Neural cell (in vitro differentiated cells): ENCODE results near the gene DNAJC27. TPM values are rescaled to one million over a fixed set of nuclear protein-coding genes. Genes with fewer than 3 reads are reported as not detected.

Source experiments
- H2AFZ ChIP-seq: fragments of 200-600, 300-800 bp; sonication (generic), shearing (Covaris generic); 2 replicates; pipeline ENCODE4 v1.6.0; 2014; ENCODE audit warnings: low read depth, mild to moderate bottlenecking, antibody characterized with exemption, low read length, moderate library complexity
- H3F3A ChIP-seq: fragments of 200-600 bp; shearing (Covaris generic); 2 replicates; pipeline ENCODE4 v1.6.1; 2016; ENCODE audit warnings: mild to moderate bottlenecking, moderate library complexity, mixed read lengths, antibody characterized with exemption, low read length; ENCODE audit not compliant: insufficient read depth, poor library complexity, severe bottlenecking
- H3K27ac ChIP-seq: fragments of 200-600, 300-800 bp; sonication (generic), shearing (Covaris generic); 2 replicates; pipeline ENCODE4 v1.5.1; 2014; ENCODE audit warnings: mild to moderate bottlenecking, low read length, moderate library complexity
- H3K27me3 ChIP-seq: fragments of 300-800, 200-600 bp; sonication (generic), shearing (Covaris generic); 2 replicates; pipeline ENCODE4 v1.6.0; 2014; ENCODE audit warnings: mild to moderate bottlenecking, low read depth, low read length, moderate library complexity; ENCODE audit not compliant: insufficient read depth
- H3K36me3 ChIP-seq: fragments of 300-800, 200-600 bp; sonication (generic), shearing (Covaris generic); 2 replicates; pipeline ENCODE4 v1.5.1; 2014; ENCODE audit warnings: mild to moderate bottlenecking, antibody characterized with exemption, low read length, moderate library complexity; ENCODE audit not compliant: insufficient read depth
- H3K4me2 ChIP-seq: fragments of 300-800, 200-600 bp; sonication (generic), shearing (Covaris generic); 2 replicates; pipeline ENCODE4 v1.6.0; 2014; ENCODE audit warnings: mild to moderate bottlenecking, low read length
- H3K4me3 ChIP-seq: fragments of 300-800, 200-600 bp; sonication (generic), shearing (Covaris generic); 2 replicates; pipeline ENCODE4 v1.5.1; 2014; ENCODE audit warnings: mild to moderate bottlenecking, low read length, moderate library complexity
- H3K79me2 ChIP-seq: fragments of 200-600 bp; shearing (Covaris generic); replicated peaks from 2 replicates; pipeline ENCODE4 v1.6.0; 2014; ENCODE audit warnings: mild to moderate bottlenecking, low read length, moderate library complexity; ENCODE audit not compliant: insufficient read depth
- H3K9ac ChIP-seq: fragments of 300-800, 200-600 bp; sonication (generic), shearing (Covaris generic); 2 replicates; pipeline ENCODE4 v1.6.1; 2016; ENCODE audit warnings: mild to moderate bottlenecking, low read length, mixed read lengths
- H3K9me2 ChIP-seq: fragments of 200-600 bp; shearing (Covaris generic); 2 replicates; pipeline ENCODE4 v1.6.1; 2016; ENCODE audit warnings: mild to moderate bottlenecking, low read length, mixed read lengths; ENCODE audit not compliant: insufficient read depth
- H3K9me3 ChIP-seq: fragments of 200-600, 300-800 bp; sonication (generic), shearing (Covaris generic); 2 replicates; pipeline ENCODE4 v1.6.1; 2016; ENCODE audit warnings: mild to moderate bottlenecking, mixed run types, low read length, moderate library complexity, mixed read lengths
- H4K20me1 ChIP-seq: fragments of 200-600 bp; shearing (Covaris generic); 2 replicates; pipeline ENCODE4 v1.6.1; 2016; ENCODE audit warnings: mild to moderate bottlenecking, mixed run types; ENCODE audit not compliant: insufficient read depth
- EP300 ChIP-seq: fragments of 450-650 bp; conservative IDR thresholded peaks from 2 replicates; pipeline ENCODE4 v1.6.1; 2014; ENCODE audit warnings: antibody characterized with exemption, mild to moderate bottlenecking, moderate library complexity; ENCODE audit not compliant: poor library complexity, severe bottlenecking
- EZH2 ChIP-seq: fragments of 200-600, 300-800 bp; shearing (Covaris generic), sonication (generic); IDR thresholded peaks from 2 replicates; pipeline ENCODE4 v1.6.1; 2014; ENCODE audit warnings: antibody characterized with exemption, low read length, borderline replicate concordance, mild to moderate bottlenecking; ENCODE audit not compliant: insufficient read depth, poor library complexity, severe bottlenecking
- MXI1 ChIP-seq: fragments of 450-650 bp; conservative IDR thresholded peaks from 2 replicates; pipeline ENCODE4 v1.6.1; 2014; ENCODE audit warnings: antibody characterized with exemption, mild to moderate bottlenecking; ENCODE audit not compliant: poor library complexity, severe bottlenecking
- POLR2AphosphoS5 ChIP-seq: IDR thresholded peaks from 2 replicates; pipeline ENCODE4 v1.6.1; 2012
- RAD21 ChIP-seq: fragments of 450-650 bp; conservative IDR thresholded peaks from 2 replicates; pipeline ENCODE4 v1.6.1; 2014; ENCODE audit warnings: antibody characterized with exemption, mild to moderate bottlenecking, moderate library complexity
- SMC3 ChIP-seq: fragments of 450-650 bp; conservative IDR thresholded peaks from 2 replicates; pipeline ENCODE4 v1.6.1; 2014; ENCODE audit warnings: antibody characterized with exemption, mild to moderate bottlenecking, moderate library complexity; ENCODE audit not compliant: poor library complexity
- TAF1 ChIP-seq: IDR thresholded peaks from 2 replicates; pipeline ENCODE4 v1.6.1; 2012; ENCODE audit warnings: low read depth
- polyA plus RNA-seq: library from polyadenylated mRNA; depleted of rRNA; stranded (reverse); fragments of >200 nt; gene quantifications from 2 replicates; pipeline ENCODE4 v1.2.3, GENCODE V29; 2014
- TF ChIP-seq, protein P1 (sequence below): IDR thresholded peaks from 2 replicates; pipeline ENCODE4 v1.6.1; 2012; ENCODE audit warnings: borderline replicate concordance
- TF ChIP-seq, protein P2 (sequence below): fragments of 450-650 bp; IDR thresholded peaks from 2 replicates; pipeline ENCODE4 v1.5.1; 2014; ENCODE audit warnings: antibody characterized with exemption, mild to moderate bottlenecking, moderate library complexity; ENCODE audit not compliant: poor library complexity, severe bottlenecking

Gene DNAJC27
- polyA plus RNA-seq, 1 donor from 2014 or later: 22.4 TPM

DNA sequence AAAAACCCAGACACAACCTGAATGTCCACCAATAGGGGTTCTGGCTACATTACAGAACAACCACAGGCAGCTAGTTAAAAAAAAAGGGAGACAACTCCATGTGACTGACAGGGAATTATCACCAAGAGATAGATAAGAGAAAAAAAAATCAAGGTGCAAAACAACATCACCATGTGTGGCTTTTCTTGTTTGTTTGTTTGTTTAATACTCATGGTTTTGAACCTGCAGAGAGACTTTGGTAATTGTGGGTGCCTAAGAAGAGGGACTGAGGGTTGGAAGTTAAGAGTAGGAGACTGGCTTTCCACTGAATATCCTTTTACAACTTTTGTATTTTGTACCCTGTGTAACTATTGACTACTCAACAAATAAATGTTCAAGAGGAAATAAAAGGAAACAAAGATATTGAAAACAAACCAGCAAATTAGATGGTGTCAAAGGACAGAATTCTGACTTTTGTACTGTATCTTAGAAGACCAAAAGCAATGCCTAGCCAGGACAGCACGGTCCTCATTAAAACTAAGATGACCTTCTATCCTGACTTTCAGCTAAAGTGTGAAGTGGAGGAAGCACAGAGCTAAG lies 22.5 kb upstream of the DNAJC27 start:
- no peak overlapping the region for H3K9ac ChIP-seq
- no peak overlapping the region for H3K4me2 ChIP-seq
- H3K4me3 ChIP-seq: no peak overlapping the region
- H4K20me1 ChIP-seq: no peaks in the 10 kb centered on the region
- no peaks in the 10 kb centered on the region for H3K79me2 ChIP-seq
- H2AFZ ChIP-seq: no peak overlapping the region
- H3K27ac ChIP-seq: no peak overlapping the region
- TF ChIP-seq POLR2AphosphoS5 (no peak), EP300 (no peak), RAD21 (no peak), SMC3 (no peak), TAF1 (no peak), EZH2 (no peak), MXI1 (no peak)
- TF ChIP-seq, protein P1, sequence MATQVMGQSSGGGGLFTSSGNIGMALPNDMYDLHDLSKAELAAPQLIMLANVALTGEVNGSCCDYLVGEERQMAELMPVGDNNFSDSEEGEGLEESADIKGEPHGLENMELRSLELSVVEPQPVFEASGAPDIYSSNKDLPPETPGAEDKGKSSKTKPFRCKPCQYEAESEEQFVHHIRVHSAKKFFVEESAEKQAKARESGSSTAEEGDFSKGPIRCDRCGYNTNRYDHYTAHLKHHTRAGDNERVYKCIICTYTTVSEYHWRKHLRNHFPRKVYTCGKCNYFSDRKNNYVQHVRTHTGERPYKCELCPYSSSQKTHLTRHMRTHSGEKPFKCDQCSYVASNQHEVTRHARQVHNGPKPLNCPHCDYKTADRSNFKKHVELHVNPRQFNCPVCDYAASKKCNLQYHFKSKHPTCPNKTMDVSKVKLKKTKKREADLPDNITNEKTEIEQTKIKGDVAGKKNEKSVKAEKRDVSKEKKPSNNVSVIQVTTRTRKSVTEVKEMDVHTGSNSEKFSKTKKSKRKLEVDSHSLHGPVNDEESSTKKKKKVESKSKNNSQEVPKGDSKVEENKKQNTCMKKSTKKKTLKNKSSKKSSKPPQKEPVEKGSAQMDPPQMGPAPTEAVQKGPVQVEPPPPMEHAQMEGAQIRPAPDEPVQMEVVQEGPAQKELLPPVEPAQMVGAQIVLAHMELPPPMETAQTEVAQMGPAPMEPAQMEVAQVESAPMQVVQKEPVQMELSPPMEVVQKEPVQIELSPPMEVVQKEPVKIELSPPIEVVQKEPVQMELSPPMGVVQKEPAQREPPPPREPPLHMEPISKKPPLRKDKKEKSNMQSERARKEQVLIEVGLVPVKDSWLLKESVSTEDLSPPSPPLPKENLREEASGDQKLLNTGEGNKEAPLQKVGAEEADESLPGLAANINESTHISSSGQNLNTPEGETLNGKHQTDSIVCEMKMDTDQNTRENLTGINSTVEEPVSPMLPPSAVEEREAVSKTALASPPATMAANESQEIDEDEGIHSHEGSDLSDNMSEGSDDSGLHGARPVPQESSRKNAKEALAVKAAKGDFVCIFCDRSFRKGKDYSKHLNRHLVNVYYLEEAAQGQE: no peak
- TF ChIP-seq, protein P2, sequence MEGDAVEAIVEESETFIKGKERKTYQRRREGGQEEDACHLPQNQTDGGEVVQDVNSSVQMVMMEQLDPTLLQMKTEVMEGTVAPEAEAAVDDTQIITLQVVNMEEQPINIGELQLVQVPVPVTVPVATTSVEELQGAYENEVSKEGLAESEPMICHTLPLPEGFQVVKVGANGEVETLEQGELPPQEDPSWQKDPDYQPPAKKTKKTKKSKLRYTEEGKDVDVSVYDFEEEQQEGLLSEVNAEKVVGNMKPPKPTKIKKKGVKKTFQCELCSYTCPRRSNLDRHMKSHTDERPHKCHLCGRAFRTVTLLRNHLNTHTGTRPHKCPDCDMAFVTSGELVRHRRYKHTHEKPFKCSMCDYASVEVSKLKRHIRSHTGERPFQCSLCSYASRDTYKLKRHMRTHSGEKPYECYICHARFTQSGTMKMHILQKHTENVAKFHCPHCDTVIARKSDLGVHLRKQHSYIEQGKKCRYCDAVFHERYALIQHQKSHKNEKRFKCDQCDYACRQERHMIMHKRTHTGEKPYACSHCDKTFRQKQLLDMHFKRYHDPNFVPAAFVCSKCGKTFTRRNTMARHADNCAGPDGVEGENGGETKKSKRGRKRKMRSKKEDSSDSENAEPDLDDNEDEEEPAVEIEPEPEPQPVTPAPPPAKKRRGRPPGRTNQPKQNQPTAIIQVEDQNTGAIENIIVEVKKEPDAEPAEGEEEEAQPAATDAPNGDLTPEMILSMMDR: no peak
- H3F3A ChIP-seq: no peaks in the 10 kb centered on the region
- H3K9me2 ChIP-seq: no peaks in the 10 kb centered on the region
- no peaks in the 10 kb centered on the region for H3K36me3 ChIP-seq
- no peaks in the 10 kb centered on the region for H3K27me3 ChIP-seq
- no peaks in the 10 kb centered on the region for H3K9me3 ChIP-seq

DNA sequence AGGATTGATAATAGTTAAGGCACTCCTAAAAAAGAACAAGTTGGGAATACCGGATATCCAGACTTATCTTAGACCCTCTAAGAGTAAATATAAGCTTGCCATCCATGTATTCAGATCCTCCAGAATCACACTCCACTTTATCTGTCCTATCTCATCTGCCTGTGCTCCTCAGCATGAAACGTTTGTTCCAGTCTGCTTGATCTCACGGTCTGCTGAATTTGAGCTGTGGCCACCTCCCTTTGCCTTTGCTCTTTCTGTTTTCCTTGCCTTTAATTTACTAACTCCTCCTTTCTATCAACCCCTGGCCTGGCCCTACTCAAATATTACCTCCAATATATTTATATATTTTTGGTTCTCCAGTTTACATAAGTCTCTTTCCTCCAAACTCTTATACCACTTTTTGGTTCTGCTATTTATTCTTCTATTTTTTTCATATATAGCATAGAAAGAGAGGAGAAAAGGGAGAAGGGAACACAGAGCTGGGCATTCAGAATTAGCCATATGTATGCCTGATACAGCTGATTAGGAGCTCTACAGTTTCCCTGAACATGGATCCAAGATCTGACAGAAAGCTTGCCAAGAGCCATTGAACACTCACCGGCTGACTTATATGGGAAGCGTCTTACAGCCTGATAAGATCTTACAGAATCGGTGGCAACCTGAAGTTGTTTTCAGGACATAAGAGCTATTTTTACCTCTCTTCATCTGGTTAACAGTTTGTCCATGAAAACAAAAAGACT lies 21.8 kb upstream of the DNAJC27 start:
- Histone ChIP-seq H3K4me2 (no peak overlapping the region), H3K9me2 (no peaks in the 10 kb centered on the region), H4K20me1 (no peaks in the 10 kb centered on the region), H3K36me3 (no peaks in the 10 kb centered on the region), H3F3A (no peaks in the 10 kb centered on the region), H3K27ac (no peak overlapping the region), H2AFZ (no peak overlapping the region), H3K79me2 (no peaks in the 10 kb centered on the region), H3K9me3 (no peaks in the 10 kb centered on the region), H3K27me3 (no peaks in the 10 kb centered on the region), H3K9ac (no peak overlapping the region), H3K4me3 (no peak overlapping the region)
- TF ChIP-seq TAF1 (no peak), POLR2AphosphoS5 (no peak), RAD21 (no peak), SMC3 (no peak), EZH2 (no peak), EP300 (no peak), MXI1 (no peak)
- TF ChIP-seq, protein P1: no peak
- TF ChIP-seq, protein P2: no peak
